ENCODE data around the gene CALB2. TPM values are rescaled to one million over a fixed set of nuclear protein-coding genes. Genes with fewer than 3 reads are reported as not detected.
A peak's percentile ranks its signal among the peaks of the same experiment; 100 is the strongest.

The CALB2 gene
- total and polyA plus RNA-seq, 2 of the 13 experiments (the other 11 are each of a cell fraction or from before 2014, with no cell fraction given) = 0.37 to 0.40 TPM

- TF ChIP-seq, protein P1, sequence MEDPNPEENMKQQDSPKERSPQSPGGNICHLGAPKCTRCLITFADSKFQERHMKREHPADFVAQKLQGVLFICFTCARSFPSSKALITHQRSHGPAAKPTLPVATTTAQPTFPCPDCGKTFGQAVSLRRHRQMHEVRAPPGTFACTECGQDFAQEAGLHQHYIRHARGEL (CRISPR knock-in tag; IDR thresholded peaks at IDR 0.05) = no peak
- peak; percentile 61; the same call in 1 of the 2 replicates for TF ChIP-seq EEA1 (CRISPR knock-in tag; IDR thresholded peaks at IDR 0.05; ENCODE audit: borderline replicate concordance)
- no peak for TF ChIP-seq IRF2 (CRISPR knock-in tag; IDR thresholded peaks at IDR 0.05)
- TF ChIP-seq ZNF879 (CRISPR knock-in tag; IDR thresholded peaks at IDR 0.05) = no peak
- TF ChIP-seq SALL1 (CRISPR knock-in tag; IDR thresholded peaks at IDR 0.05) = 0 out of 2 replicates have a peak, but pooled peaks have one; percentile 26
- 0 out of 2 replicates have a peak, but pooled peaks have one; percentile 20 for TF ChIP-seq FOXO1 (CRISPR knock-in tag; IDR thresholded peaks at IDR 0.05)
- no peak for TF ChIP-seq ZNF274 (CRISPR knock-in tag; IDR thresholded peaks at IDR 0.05)
- TF ChIP-seq, protein P2, sequence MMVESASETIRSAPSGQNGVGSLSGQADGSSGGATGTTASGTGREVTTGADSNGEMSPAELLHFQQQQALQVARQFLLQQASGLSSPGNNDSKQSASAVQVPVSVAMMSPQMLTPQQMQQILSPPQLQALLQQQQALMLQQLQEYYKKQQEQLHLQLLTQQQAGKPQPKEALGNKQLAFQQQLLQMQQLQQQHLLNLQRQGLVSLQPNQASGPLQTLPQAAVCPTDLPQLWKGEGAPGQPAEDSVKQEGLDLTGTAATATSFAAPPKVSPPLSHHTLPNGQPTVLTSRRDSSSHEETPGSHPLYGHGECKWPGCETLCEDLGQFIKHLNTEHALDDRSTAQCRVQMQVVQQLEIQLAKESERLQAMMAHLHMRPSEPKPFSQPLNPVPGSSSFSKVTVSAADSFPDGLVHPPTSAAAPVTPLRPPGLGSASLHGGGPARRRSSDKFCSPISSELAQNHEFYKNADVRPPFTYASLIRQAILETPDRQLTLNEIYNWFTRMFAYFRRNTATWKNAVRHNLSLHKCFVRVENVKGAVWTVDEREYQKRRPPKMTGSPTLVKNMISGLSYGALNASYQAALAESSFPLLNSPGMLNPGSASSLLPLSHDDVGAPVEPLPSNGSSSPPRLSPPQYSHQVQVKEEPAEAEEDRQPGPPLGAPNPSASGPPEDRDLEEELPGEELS (CRISPR knock-in tag; IDR thresholded peaks at IDR 0.05) = 0 out of 2 replicates have a peak, but pooled peaks have one; percentile 10
- TF ChIP-seq ZNF180 (CRISPR knock-in tag; IDR thresholded peaks at IDR 0.05; ENCODE audit: borderline replicate concordance, low read depth) = no peak
- peak; percentile 52; the same call in 1 of the 2 replicates for TF ChIP-seq KDM2A (CRISPR knock-in tag; IDR thresholded peaks at IDR 0.05; ENCODE audit: borderline replicate concordance, low read depth)
- peak; percentile 49; the same call in 1 of the 2 replicates for TF ChIP-seq ZNF788 (CRISPR knock-in tag; IDR thresholded peaks at IDR 0.05; ENCODE audit: borderline replicate concordance)
- TF ChIP-seq YY1 (IDR thresholded peaks at IDR 0.05; ENCODE audit: insufficient read depth, insufficient replicate concordance, low read depth, low read length) = peak; percentile 68
- TF ChIP-seq CTCF (CRISPR knock-in tag; IDR thresholded peaks at IDR 0.05) = peak; percentile 89
- no peak for TF ChIP-seq FOXO4 (CRISPR knock-in tag; conservative IDR thresholded peaks at IDR 0.05)
- TF ChIP-seq XRCC5 (optimal IDR thresholded peaks at IDR 0.05; ENCODE audit: low read length) = peak; percentile 88
- TF ChIP-seq ELF3 (CRISPR knock-in tag; IDR thresholded peaks at IDR 0.05) = peak; percentile 53; the same call in 1 of the 2 replicates
- TF ChIP-seq PATZ1 (CRISPR knock-in tag; IDR thresholded peaks at IDR 0.05) = peak; percentile 73
- no peak for TF ChIP-seq MEIS2 (CRISPR knock-in tag; IDR thresholded peaks at IDR 0.05)
- 0 out of 2 replicates have a peak, but pooled peaks have one; percentile 31 for TF ChIP-seq ERF (CRISPR knock-in tag; IDR thresholded peaks at IDR 0.05)
- 0 out of 2 replicates have a peak, but pooled peaks have one; percentile 22 for TF ChIP-seq ZBTB7B (CRISPR knock-in tag; IDR thresholded peaks at IDR 0.05)
- 0 out of 2 replicates have a peak, but pooled peaks have one; percentile 13 for TF ChIP-seq ETV5 (CRISPR knock-in tag; IDR thresholded peaks at IDR 0.05; ENCODE audit: borderline replicate concordance)
These were observed at the start of gene CALB2 (continued) for GRCh38 chr16:71358464-71358998.
